Erythroblast (primary cell): Measurements from ENCODE around the gene SPC25.

ENCODE experiments used
- GATA1 ChIP-seq: IDR thresholded peaks from 2 replicates; pipeline ENCODE4 v1.6.1; 2011; ENCODE audit warnings: low read depth, mild to moderate bottlenecking, control low read depth, low read length, moderate library complexity
- POLR2A ChIP-seq: IDR thresholded peaks from 2 replicates; pipeline ENCODE4 v1.6.1; 2011; ENCODE audit warnings: mild to moderate bottlenecking, low read length

DNA sequence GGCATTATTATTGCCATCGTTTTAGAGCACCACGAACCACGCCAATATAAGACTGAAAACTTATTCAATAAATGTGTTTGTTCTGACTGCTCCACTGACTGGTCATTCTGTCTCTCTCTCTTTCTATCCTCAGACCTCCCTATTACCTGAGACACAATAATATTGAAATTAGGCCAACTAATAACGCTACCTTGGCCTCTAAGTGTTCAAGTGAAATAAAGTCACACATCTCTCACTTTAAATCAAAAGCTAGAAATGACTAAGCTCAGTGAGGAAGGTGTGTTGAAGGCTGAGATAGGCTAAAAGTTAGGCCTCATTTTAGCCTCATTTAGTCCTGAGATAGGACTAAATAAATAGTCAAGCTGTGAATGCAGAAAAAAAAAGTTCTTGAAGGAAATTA lies 49.7 kb upstream of the SPC25 start:
- TF ChIP-seq GATA1 (no peak), POLR2A (no peak)
